Measurements from ENCODE around the gene DCBLD1.

DCBLD1 gene

DNA sequence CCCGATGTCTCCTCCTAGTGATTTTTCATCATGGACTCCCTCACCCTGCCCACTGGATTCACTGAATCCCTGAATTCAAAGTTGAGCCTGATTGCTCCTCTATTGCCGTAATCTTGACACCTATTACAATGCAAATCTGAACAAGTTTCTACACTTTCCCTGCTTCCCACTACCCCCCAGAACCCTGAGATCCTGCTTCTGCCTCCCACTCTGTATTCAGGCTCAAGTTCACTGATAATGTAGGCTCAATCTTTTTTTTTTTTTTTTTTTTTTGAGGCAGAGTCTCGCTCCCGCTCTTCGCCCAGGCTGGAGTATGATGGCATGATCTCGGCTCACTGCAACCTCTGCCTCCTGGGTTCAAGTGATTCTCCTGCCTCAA is 3.6 kb upstream of the DCBLD1 start:
- no peaks in the 10 kb centered on the region for H3K36me3 ChIP-seq (ENCODE audit: control insufficient read depth, insufficient read depth, low read length)
- H2AFZ ChIP-seq, result no peak overlapping the region
- no peaks in the 10 kb centered on the region for H3K27me3 ChIP-seq (ENCODE audit: control insufficient read depth, insufficient read depth, low read length)
- H3K9ac ChIP-seq, result no peak overlapping the region
- no peak overlapping the region for H3K4me2 ChIP-seq (ENCODE audit: low read length)
- no peak overlapping the region for H3K4me3 ChIP-seq (ENCODE audit: low read depth, low read length)
- no peaks in the 10 kb centered on the region for H3K9me3 ChIP-seq (ENCODE audit: control insufficient read depth, low read length)
- no peak overlapping the region for H3K27ac ChIP-seq
- H3K79me2 ChIP-seq, result no peaks in the 10 kb centered on the region
- no peaks in the 10 kb centered on the region for H3K4me1 ChIP-seq
- TF ChIP-seq, protein P1, sequence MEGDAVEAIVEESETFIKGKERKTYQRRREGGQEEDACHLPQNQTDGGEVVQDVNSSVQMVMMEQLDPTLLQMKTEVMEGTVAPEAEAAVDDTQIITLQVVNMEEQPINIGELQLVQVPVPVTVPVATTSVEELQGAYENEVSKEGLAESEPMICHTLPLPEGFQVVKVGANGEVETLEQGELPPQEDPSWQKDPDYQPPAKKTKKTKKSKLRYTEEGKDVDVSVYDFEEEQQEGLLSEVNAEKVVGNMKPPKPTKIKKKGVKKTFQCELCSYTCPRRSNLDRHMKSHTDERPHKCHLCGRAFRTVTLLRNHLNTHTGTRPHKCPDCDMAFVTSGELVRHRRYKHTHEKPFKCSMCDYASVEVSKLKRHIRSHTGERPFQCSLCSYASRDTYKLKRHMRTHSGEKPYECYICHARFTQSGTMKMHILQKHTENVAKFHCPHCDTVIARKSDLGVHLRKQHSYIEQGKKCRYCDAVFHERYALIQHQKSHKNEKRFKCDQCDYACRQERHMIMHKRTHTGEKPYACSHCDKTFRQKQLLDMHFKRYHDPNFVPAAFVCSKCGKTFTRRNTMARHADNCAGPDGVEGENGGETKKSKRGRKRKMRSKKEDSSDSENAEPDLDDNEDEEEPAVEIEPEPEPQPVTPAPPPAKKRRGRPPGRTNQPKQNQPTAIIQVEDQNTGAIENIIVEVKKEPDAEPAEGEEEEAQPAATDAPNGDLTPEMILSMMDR (IDR thresholded peaks at IDR 0.05), result no peak

GRCh38 chr6:117480651-117481050 is 1.8 kb upstream of the DCBLD1 start:
- Histone ChIP-seq H3K9me3 (ENCODE audit: control insufficient read depth, low read length) (no peaks in the 10 kb centered on the region), H3K79me2 (peaks cover 6% of the 10 kb centered on the region), H3K4me3 (ENCODE audit: low read depth, low read length) (no peak overlapping the region), H2AFZ (no peak overlapping the region), H3K4me1 (peaks cover 3% of the 10 kb centered on the region), H3K9ac (no peak overlapping the region), H3K27me3 (ENCODE audit: control insufficient read depth, insufficient read depth, low read length) (no peaks in the 10 kb centered on the region), H3K27ac (no peak overlapping the region), H3K36me3 (ENCODE audit: control insufficient read depth, insufficient read depth, low read length) (no peaks in the 10 kb centered on the region), H3K4me2 (ENCODE audit: low read length) (no peak overlapping the region)
- TF ChIP-seq, protein P1 (IDR thresholded peaks at IDR 0.05), result no peak

DNA sequence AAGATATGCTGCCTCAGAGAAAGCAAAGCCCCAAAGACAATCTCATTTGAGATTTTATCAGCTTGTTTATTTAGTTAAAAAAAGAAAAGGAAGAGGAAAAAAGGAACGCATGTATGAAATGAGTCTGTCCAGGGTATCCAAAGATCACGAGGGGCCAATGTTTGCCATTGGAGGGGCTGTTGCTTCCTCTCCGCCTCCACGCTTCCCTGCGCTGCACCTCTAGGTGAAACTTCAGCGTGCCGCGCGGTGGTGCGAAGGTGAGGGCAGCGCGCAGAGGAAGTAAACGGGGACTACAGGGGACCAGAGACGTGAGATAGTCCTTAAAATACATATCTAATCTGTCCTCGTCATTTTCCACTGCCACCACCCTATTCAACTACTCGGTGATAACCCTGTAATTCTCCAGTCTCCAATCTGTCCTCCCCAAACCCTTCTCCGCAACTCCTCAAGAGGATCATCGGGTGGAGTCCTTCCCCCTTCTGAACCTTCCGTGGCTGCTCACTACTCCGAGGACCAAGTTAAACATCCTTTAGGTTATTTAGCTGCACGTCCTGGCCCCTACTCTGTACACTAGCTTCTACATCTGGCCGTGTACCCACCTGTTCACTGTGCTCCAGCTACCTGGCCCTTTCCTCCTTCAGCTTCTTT is 1.1 kb upstream of the DCBLD1 start:
- peaks cover 8% of the 10 kb centered on the region for H3K79me2 ChIP-seq
- no peaks in the 10 kb centered on the region for H3K36me3 ChIP-seq (ENCODE audit: control insufficient read depth, insufficient read depth, low read length)
- H3K9ac ChIP-seq, result no peak overlapping the region
- no peaks in the 10 kb centered on the region for H3K27me3 ChIP-seq (ENCODE audit: control insufficient read depth, insufficient read depth, low read length)
- TF ChIP-seq, protein P1 (IDR thresholded peaks at IDR 0.05), result no peak
- H3K4me2 ChIP-seq (ENCODE audit: low read length), result peak overlapping the region; percentile 70
- H3K27ac ChIP-seq, result no peak overlapping the region
- no peaks in the 10 kb centered on the region for H3K9me3 ChIP-seq (ENCODE audit: control insufficient read depth, low read length)
- no peak overlapping the region for H2AFZ ChIP-seq
- H3K4me3 ChIP-seq (ENCODE audit: low read depth, low read length), result no peak overlapping the region
- peaks cover 3% of the 10 kb centered on the region for H3K4me1 ChIP-seq

- no peaks in the 10 kb centered on the region for H3K27me3 ChIP-seq (ENCODE audit: control insufficient read depth, insufficient read depth, low read length)
- H3K36me3 ChIP-seq (ENCODE audit: control insufficient read depth, insufficient read depth, low read length), result no peaks in the 10 kb centered on the region
- TF ChIP-seq, protein P1 (IDR thresholded peaks at IDR 0.05), result no peak
Measured at GRCh38 chr6:117481926-117482239, 591 bp upstream of the DCBLD1 start.

DNA sequence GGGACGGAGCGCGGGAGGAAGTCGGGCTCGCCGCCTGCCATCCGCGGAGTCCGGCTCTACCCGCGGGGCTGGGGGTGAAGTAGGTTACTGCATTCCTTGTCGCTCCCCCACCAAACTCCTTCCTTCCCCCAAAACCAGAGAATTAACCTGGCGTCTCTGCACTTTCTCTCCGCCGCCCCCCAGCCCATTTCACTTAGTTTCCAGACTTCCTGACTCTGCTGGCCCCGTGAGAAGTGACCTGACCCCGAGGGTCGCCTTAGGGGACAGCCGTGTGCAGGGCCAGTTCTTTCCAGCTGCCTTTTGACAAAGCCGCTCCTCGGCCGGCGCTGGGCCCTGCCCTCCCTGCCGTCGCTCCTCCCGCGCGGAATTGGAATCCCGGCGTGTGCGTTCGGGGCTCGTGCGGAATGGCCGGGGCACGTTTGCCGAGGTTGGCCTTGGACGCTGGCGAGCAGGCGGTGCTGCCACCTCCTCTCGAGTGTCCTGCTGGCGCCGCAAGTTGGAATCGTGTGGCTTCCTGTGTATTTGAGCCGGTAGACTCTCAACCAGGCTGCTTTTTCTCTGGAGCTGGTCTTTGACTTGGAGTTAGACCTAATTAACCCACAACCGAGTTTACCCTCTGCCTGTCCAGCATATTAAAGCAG is 650 bp downstream of the DCBLD1 start:
- Histone ChIP-seq H3K4me3 (ENCODE audit: low read depth, low read length) (peak overlapping the region; percentile 94), H3K27me3 (ENCODE audit: control insufficient read depth, insufficient read depth, low read length) (no peaks in the 10 kb centered on the region), H3K4me2 (ENCODE audit: low read length) (peak overlapping the region; percentile 99), H3K9ac (peak overlapping the region; percentile 72), H3K36me3 (ENCODE audit: control insufficient read depth, insufficient read depth, low read length) (no peaks in the 10 kb centered on the region), H2AFZ (peak overlapping the region; percentile 98), H3K79me2 (peaks cover 21% of the 10 kb centered on the region), H3K4me1 (peaks cover 3% of the 10 kb centered on the region), H3K27ac (peak overlapping the region; percentile 93), H3K9me3 (ENCODE audit: control insufficient read depth, low read length) (no peaks in the 10 kb centered on the region)
- TF ChIP-seq, protein P1 (IDR thresholded peaks at IDR 0.05), result peak; percentile 9

More at GRCh38 chr6:117481926-117482239, 591 bp upstream of the DCBLD1 start:
- Histone ChIP-seq H3K27ac (peak overlapping the region; percentile 69), H3K79me2 (peaks cover 12% of the 10 kb centered on the region), H3K9me3 (ENCODE audit: control insufficient read depth, low read length) (no peaks in the 10 kb centered on the region), H3K4me2 (ENCODE audit: low read length) (peak overlapping the region; percentile 70), H3K9ac (no peak overlapping the region), H3K4me3 (ENCODE audit: low read depth, low read length) (peak overlapping the region; percentile 46), H2AFZ (peak overlapping the region; percentile 87), H3K4me1 (peaks cover 3% of the 10 kb centered on the region)
